GM21423 (cell line): ENCODE data around the gene NDUFS3.

Experiments used
- ATAC-seq: cut with Tn5 transposase; IDR thresholded peaks from one replicate; pipeline ENCODE4 v1.9.1; 2021; ENCODE audit warnings: mild to moderate bottlenecking, moderate library complexity; ENCODE audit not compliant: unreplicated experiment

The NDUFS3 gene

DNA sequence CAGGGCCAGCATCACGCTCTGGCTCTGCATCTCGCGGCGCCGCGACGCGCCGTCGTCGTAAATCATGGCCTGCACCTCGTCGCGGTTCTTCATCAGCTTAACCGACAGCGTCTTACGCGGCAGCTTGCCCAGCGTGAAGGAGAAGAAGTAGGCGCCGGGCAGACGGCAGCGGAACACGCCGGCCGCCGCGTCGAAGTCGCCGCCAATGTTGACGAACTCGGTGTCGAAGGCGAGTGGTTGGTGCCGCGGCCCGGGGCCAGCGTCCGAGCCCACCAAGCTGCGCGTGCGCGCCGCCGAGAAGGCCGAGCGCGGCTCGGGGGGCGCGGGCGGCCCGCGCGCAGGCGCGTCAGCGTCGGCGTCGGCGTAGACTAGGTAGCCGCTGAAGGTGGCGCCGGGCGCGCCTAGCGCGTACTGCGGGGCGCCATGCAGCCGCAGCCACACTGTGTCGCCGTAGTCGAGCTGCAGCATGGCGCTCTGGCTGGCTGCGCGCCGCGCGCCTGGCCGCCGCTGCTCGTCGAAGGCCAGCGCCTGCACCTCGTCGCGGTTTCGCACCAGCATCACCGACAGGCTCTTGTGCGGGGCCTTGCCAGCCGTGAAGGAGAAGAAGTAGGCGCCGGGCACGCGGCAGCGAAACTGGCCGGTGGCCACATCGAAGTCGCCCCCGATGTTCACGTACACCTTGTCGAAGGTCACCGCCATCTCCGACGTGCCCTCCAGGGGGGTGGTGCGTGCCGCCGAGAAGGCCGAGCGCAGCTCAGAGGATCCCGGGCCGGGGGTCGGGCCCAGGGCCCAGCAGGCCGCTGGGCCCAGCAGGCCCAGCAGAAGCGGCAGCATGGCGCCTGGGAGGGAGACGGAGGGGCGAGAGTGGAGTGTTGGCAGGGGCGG lies 11.3 kb downstream of the NDUFS3 start:
- ATAC-seq, result no peak

DNA sequence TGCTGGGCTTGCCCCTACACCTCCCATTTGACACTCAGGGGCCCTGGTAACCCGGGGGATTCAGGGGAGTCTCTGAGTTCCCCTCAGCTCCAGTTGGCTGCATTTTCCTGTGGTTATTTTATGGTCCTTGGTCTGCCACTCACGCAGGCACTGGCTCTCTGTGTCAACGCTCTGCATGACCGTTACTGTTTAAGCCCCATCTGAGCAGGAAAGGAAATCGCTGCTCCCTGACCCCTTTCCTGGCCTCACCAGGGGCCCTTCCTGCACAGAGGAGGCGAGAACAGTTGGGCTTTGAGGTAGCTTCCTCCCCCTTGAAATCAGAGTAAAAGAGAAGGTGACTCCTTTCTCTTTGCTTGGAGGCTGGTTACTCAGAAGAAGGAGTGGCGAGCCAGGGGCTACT lies 12.9 kb downstream of the NDUFS3 start:
- ATAC-seq, result peak; percentile 43

DNA sequence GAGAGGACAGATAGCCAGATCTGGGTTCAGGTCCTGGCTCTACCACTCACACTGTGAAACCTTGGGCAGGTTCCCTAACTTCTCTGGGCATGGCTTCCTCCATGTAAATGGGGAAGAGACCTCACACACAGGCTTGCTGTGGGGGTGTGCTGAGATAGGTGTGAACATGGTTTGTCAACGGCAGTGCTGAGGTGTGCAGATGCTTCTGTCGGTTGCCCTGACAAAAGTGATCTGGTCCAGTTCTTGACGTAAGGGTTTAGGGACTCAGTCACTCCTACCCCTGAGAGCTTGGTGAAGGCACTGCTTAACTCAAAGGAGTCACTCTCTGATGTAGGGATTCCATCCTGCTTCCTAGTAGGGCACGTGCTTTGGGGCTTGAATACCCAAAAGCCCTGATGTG lies 13.4 kb downstream of the NDUFS3 start:
- ATAC-seq, result no peak

DNA sequence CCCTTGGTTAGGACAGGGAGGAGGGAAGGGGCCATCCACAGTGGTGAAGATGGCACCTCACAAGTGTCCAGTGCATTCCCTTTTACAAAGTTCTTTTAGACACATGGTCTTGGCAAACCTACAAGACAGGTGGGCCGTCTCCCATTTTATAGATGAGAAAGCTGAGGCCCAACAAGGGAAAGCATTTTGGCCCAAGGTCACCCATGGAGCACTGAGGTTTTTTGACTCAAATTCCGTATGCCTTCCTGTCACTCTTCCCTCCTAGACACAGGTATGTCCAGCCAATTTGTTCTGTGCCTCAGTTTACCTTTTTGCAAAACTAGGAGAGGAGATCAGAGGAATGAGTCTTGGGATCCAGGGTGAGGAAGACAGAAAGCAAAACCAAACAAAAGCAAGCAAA lies 14.1 kb downstream of the NDUFS3 start:
- ATAC-seq, result no peak

DNA sequence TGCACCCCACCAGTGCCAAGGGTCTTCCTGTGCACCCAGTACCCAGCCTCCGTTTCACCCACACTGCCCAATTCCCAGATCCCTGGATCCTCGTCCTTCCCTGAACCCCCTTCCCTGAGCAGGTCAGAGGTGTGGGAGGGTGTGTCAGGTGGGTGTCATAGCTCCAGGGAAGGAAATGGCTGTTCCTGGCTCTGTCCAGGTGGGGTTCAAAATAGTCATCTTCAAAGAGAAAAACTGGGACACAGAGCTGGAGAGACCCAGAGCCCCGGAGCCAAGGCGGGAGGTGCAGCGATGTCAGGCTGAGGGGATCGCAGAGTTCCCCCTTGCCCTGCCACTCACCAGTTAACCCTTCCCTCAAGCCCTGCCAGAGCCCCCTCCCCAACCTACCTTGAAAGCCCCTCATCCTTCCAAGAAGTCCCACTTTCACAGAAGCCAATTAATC lies 14.6 kb downstream of the NDUFS3 start:
- no peak for ATAC-seq

DNA sequence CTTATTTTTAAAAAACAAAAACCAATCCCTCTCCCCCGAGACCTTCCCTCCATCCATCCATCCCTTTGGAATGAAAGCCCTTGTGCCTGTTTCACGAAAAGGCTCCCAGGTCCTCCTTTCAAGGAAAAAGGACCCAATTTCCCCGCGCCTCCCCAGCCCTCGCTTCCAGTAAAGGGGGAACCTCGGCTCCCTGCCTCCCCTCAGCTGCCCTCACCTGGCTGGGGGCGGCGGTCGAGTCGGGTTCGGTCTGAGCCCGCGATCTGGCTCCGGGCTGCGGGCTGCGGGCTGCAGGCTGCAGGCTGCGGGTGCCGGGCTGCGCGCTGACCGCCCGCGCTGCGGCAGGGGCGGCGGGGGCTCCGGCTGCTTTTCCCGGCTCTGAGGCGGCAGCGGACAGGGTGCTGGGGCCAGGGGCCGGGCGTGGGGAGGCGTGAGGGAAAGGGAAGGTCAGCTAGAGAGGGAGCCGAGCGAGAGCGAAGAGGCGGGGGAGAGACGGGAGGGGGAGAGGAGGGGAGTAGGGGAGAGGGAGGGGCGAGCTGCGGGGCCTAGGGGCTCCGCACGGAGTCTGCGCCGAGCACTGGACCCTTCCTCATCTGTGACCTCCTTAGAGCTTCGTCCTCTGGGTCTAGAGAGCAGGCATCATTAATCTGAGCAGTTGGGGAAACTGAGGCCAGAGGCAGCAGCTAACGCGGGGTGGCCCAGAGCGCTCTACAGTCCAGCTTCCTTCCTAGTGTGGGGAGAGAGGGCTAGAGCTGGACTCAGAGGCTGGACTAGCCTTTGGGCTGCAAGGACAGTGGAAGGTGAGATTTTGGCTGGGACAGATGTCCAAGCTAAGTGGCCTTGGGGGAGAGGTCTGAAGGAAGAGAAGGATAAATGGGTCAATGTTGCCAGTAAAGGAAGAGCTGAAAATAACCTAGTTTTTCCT lies 15.3 kb downstream of the NDUFS3 start, which contains the start of gene C1QTNF4:
TSS of gene C1QTNF4 (minus strand) at position 478 of the 922 bp plus-strand sequence. CDS start 3,601 bp downstream, outside the sequence.
- no peak for ATAC-seq

DNA sequence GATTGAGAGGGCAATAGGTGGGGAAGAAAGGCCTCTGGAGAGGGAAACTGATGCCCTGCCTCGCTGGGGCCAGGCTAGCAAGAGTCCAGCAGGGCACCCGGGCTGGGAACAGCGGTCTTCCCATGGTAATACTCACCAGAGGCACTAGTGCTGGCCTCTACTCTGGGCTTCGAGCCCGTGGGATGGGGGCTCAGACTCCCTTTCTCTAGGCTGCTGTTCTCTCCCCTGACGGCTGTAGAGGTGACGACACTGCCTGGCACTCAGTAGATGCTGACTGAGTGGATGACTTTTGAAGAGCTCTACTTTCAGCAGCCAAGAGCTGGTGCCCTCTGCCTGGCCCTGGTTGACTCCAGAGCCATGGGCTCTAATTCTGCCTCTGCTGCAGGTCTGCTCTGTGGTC lies 16.2 kb downstream of the NDUFS3 start:
- no peak for ATAC-seq

DNA sequence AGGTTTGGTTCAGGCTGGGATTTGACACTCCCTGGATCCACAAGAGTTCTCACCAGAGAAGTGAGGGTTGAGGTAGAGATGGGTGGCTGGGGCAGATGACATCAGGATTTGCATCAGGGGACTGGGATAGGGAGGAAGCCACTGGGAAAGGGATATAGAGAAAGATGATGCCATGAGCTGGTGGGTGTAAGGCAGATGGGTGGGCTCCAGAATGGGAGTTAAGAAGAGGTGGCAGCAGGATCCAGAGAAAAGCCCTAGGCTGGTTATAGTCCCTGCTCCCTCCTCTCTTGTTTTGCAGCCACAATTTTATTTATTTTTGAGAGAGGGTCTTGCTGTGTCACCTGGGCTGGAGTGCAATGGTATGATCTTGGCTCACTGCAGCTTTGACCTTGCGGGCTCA lies 17.1 kb downstream of the NDUFS3 start:
- ATAC-seq, result no peak

DNA sequence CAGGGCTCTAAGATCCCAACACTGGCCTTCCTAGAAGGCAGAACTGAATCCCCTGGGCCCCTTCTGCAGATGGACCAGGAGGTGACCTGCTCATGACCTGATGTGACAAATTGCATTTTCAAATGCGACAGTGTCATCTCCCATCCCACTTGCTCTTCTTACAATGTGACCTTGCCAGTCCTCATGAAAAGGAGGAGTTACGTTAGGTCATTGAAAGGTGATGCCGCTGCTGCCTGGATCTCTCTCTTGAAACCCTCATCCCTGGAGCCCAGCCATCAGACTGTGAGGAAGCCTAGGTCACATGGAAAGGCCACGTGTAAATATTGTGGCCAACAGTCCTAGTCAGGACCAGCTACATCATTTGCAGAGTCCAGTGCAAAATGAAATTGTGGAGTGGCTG lies 21.0 kb downstream of the NDUFS3 start:
- ATAC-seq, result no peak

DNA sequence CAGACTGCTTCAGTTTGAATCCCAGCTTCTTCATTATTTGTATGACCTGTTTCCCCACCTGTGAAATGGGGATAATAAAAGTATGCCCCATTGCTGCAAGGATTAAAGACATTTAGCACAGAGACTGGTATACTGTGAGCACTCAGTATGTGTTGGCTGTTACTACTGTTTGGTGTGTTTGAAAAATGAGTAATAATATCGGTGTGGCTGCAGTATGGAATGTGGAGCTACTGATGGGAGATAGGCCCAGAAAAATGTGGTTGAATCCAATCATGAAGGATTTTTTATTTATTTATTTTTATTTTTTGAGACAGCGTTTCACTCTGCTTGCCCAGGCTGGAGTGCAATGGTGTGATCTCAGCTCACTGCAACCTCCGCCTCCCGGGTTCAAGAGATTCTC lies 24.4 kb downstream of the NDUFS3 start:
- no peak for ATAC-seq

DNA sequence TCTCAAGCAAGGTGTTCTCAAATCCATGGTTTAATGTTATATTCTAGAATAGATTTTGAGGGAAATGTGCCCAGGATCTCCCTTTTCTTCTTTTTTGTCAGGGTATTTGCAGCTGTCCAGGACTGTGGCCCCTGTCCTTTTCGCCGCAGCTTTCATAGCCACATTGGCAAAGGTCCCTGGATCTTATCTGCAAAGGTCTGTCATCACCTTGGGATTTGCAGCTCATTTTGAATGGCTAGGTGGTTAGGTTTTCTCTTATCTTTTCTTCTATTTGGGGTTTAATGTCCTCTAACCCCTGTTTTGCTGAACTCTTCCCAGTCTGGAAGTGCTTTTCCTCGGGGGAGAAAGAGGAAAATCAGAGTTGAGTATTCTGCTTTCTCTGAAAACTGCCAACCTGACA lies 27.0 kb downstream of the NDUFS3 start:
- no peak for ATAC-seq

DNA sequence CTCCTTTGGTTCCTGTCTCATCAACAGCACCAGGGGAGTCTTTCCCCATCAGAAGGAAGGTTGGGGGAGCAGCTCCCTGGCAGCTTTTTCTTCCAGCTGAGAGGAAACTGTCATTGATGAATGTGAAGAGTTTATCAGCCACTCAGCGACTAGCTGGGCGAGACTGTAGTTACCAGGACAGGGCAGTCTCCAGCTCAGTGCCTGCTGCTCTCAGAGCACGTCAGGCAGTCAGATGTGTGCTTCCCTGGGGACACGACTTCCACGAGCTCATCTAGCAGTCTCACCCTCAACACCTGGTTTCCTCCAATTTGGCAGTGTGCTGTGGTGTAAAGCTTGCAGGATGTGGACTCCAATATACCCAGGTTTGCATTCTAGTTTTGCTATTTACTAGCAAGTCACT lies 27.9 kb downstream of the NDUFS3 start:
- no peak for ATAC-seq

DNA sequence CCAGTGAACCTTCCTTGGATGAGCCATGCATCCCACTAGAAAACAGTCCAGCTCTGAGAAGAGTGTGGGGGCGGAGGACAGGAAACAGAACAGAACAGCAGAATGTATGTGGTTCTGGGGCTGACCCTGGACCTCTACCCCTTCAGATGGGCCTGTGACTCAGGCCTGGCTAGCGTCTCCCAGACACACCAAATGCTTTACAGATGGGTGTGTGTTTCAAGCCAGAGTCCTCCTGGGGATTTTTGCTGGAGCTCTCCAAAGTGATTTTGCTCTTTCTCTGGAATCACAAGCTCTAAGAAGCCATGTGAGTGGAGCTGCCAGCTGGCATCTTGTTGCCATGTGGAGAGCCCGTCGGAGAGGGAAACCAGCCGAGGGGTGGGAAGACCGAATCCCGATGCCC lies 28.5 kb downstream of the NDUFS3 start:
- ATAC-seq, result no peak

DNA sequence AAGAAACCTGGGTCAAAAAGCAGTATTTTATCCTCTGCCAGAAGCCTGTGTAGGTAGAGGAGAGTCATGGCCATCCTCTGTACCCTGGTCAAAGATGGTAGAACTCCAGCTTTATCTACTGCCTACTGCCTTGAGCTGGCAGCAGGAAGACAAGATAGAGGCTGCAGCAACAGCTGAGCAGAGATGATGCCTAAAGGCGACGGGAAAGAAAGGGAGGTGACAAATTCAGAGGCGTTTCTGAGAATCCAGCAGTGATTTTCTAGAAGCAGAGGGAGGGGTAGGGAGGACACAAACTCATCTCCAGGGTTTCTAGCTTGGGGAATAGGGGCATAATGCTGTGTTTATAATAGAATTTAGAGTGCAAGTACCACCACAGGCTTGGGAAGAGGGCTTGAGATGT lies 30.8 kb downstream of the NDUFS3 start:
- no peak for ATAC-seq

DNA sequence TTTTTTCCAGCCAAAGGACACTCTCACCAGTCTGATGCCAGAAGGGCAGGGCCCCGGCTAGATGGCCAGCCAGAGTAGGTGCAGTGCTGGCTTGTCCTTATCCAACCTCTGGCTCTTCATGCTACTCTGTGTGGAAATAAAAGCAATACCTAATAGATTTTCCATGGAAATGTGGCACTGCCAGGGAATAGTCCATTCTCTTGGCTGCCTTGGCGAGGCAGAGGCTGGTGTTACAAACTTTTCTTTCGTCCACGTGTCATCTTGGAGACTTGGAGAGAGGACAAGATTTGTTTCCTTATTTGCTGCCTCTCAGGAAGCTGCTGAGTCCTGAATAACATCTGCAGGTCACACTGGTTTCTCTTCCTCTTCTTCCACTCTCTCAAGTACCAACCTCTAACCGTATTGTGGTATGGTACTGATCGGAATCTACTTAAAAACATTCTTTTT lies 32.5 kb downstream of the NDUFS3 start:
- ATAC-seq, result peak; percentile 86

DNA sequence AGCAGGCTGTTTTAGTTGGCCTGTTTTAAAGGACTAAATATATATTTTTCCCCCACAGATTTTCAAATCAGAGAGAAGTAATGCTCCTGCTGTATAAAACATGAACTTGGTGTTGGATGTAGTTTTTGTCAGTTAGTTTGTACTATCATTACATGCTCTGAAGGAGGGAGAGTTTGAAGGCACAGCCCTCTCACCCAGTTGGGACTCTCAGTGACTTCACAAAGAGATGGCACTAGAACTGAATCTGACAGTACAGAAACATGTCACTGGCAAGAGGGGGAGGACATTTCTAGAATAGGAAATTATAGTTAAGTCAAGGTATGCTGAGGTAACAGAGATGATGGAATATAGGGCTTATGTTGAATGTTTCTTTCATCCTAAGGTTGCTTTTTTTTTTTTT lies 36.4 kb downstream of the NDUFS3 start:
- no peak for ATAC-seq

DNA sequence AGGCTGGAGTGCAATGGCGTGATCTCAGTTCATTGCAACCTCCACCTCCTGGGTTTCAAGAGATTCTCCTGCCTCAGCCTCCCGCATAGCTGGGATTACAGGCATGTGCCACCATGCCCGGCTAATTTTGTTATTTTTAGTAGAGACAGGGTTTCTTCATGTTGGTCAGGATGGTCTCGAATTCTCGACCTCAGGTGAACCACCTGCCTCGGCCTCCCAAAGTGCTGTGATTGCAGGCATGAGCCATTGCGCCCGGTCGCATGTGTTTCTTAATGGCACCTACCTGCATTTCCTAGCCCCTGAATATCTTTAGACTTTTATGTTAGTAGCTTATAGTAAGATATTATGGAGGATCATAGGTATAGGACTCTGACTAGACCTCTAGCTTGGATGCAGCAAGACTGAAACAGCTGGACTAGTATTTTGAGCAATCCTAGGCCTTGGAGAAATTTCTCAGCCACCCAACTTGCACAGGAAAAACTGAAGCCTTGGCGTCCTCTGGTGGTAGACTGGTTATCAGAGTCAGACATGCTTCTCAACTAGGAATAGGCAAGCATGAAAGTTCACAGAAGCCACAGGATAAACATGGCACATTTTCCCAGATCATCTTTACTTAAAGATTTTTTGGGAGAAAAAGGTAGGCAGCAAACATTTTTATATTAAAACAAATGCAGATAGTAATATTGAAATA lies 38.0 kb downstream of the NDUFS3 start:
- ATAC-seq, result no peak

DNA sequence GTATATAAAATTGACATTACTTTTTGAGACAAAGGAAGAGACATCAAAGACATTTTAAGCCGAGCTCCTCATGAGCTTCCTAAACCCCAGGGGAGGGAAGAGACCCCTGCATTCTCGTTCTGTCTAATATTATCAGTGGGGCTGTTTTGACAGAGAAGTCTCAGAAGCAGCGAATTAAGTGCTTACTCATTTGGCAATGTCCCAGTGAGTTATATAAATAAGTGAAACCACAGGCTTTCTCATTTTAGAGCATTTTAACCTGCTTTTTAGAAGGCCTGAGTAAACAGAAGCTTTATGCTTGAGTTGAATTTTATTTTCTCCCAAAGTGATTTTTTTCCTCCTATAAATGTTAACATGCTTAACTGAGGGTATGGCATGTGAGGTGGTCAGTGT lies 38.5 kb downstream of the NDUFS3 start:
- ATAC-seq, result no peak

DNA sequence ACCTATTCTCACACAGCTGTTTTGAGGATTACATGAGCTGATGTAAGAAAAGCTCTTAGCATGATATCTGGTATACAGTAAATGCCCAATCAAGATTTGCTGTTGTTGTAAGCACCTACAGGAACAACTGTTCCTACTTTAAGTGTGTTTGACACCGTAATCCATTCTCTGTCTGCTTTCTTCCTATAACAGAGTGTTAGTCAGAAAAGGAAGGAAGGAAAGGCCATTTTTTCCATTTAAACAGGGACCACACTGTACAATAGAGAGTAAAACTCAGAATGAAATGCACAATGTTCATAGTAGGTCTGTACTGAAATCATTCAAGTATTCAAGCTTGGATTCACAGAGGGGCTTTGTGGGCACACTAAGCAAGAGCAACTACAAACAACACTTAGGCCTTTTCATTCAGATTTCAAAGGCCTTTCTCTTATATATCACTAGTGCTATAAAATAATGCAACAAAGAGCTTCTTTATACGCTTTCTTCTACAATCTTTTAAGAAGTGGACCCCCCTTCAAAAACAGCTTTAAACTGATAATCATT lies 42.0 kb downstream of the NDUFS3 start:
- ATAC-seq, result no peak

DNA sequence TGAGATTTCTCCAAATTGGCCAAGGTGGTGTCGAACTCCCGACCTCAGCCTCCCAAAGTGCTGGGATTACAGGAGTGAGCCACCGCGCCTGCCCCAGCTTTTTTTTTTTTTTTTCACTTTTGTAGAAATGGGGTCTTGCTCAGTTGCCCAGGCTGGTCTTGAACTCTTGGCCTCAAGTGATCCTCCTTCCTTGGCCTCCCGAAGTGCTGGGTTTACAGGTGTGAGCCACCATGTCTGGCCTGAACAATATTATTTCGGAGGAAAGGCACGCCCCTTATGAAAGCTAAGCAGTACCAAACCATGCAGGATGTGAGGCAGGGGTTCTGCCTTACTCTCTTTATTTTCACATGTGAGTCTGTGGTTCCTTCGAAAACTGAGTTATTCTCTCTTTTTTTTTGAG lies 47.4 kb downstream of the NDUFS3 start:
- no peak for ATAC-seq

DNA sequence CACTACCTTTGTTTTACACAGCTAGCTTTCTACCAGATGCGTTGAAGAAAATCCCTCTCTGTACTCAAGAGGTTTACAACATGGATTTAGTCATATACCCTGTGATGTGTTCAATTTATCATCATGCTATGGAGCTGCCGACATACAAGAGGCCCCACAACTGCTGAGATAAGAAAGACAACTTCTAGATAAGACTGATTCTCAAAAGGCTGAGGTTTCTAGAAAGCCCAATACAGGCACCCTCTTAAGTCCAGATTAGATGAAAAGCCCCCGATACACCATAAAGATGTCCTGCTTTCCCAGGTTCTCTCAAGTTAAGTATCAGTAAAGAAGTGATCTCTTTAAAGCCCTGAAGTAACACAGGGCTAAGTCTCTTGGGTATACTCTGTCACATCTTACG lies 49.2 kb downstream of the NDUFS3 start:
- no peak for ATAC-seq
